ENCODE measurements around the gene LGALS13. TPM values are rescaled to one million over a fixed set of nuclear protein-coding genes. Genes with fewer than 3 reads are reported as not detected.

Gene LGALS13, protein sequence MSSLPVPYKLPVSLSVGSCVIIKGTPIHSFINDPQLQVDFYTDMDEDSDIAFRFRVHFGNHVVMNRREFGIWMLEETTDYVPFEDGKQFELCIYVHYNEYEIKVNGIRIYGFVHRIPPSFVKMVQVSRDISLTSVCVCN
- total RNA-seq, result not detected in 2 replicates

DNA sequence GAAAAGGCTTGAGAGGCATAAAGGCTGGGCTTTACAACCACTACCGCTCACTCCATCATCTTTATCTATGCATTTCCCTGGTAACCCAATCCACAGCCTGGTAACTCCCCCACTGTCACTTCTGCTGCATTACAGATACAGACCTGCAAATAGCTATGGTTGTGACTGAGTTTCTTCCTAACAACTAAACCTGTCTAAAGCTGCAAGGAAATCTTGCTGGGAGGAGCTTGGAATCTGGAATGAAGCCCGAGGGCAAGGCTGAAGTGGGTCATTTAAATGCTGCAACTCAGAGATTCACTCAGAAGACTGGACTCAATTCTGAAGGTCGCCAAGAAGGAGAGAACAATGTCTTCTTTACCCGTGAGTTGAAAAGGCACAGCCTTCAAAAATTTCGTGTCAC lies at the start of gene LGALS13:
Gene LGALS13 (plus strand): TSS at position 301 of the 400 bp plus-strand sequence. CDS start 45 bp downstream, at position 346.
- Histone ChIP-seq H3K79me2 (ENCODE audit: insufficient read depth, low read length) (no peaks in the 10 kb centered on the region), H3K4me3 (ENCODE audit: insufficient read depth, low read length) (no peak within 1 kb of the TSS), H3K36me3 (ENCODE audit: insufficient read depth, low read length) (no peaks in the 10 kb centered on the region), H3K27me3 (ENCODE audit: insufficient read depth, low read length) (no peaks in the 10 kb centered on the region), H3K4me1 (ENCODE audit: insufficient read depth, low read length) (no peaks in the 10 kb centered on the region), H2AFZ (ENCODE audit: low read length) (no peak within 1 kb of the TSS), H3K9me3 (ENCODE audit: low read depth, low read length) (no peaks in the 10 kb centered on the region), H4K20me1 (ENCODE audit: insufficient read depth, low read length) (peaks cover 3% of the 10 kb centered on the region), H3K27ac (ENCODE audit: low read depth, low read length) (no peak within 1 kb of the TSS), H3K4me2 (ENCODE audit: insufficient read depth, low read length) (no peak within 1 kb of the TSS)
- no peak for DNase-seq (ENCODE audit: insufficient read length, low spot score, missing footprints)
- TF ChIP-seq, protein P1, sequence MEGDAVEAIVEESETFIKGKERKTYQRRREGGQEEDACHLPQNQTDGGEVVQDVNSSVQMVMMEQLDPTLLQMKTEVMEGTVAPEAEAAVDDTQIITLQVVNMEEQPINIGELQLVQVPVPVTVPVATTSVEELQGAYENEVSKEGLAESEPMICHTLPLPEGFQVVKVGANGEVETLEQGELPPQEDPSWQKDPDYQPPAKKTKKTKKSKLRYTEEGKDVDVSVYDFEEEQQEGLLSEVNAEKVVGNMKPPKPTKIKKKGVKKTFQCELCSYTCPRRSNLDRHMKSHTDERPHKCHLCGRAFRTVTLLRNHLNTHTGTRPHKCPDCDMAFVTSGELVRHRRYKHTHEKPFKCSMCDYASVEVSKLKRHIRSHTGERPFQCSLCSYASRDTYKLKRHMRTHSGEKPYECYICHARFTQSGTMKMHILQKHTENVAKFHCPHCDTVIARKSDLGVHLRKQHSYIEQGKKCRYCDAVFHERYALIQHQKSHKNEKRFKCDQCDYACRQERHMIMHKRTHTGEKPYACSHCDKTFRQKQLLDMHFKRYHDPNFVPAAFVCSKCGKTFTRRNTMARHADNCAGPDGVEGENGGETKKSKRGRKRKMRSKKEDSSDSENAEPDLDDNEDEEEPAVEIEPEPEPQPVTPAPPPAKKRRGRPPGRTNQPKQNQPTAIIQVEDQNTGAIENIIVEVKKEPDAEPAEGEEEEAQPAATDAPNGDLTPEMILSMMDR (IDR thresholded peaks at IDR 0.05; ENCODE audit: extremely low read depth, low read depth, low read length), result no peak

DNA sequence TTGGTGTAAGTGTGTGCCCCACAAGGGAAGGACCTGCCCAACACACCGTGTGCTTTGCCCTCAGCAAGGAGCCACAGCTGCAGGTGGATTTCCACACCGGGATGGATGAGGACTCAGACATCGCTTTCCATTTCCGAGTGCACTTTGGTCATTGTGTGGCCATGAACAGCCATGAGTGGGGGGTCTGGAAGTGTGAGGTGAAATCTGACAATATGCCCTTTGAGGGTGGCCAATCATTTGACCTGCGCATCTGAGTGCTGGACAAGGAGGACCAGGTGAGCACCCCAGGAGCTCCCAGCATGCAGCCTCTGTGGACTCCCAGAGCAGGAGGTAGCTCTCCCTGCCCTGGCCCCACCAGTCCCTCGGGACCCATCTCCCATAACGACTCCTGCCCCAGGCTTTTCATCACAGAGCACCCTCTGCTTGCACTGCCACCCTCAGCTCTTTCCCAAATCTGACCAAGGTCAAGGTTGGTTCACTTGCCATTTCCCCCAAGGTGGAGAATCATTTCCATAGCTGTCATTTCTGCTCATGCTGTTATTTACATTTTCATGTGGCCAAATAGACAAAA lies 49.2 kb upstream of the LGALS13 start:
- Histone ChIP-seq H3K36me3 (ENCODE audit: insufficient read depth, low read length) (no peaks in the 10 kb centered on the region), H4K20me1 (ENCODE audit: insufficient read depth, low read length) (no peaks in the 10 kb centered on the region), H3K27ac (ENCODE audit: low read depth, low read length) (no peak overlapping the region), H2AFZ (ENCODE audit: low read length) (no peak overlapping the region), H3K4me1 (ENCODE audit: insufficient read depth, low read length) (no peaks in the 10 kb centered on the region), H3K4me2 (ENCODE audit: insufficient read depth, low read length) (no peak overlapping the region), H3K79me2 (ENCODE audit: insufficient read depth, low read length) (no peaks in the 10 kb centered on the region), H3K9me3 (ENCODE audit: low read depth, low read length) (no peaks in the 10 kb centered on the region), H3K27me3 (ENCODE audit: insufficient read depth, low read length) (peaks cover 6% of the 10 kb centered on the region), H3K4me3 (ENCODE audit: insufficient read depth, low read length) (no peak overlapping the region)
- DNase-seq (ENCODE audit: insufficient read length, low spot score, missing footprints), result no peak
- TF ChIP-seq, protein P1 (IDR thresholded peaks at IDR 0.05; ENCODE audit: extremely low read depth, low read depth, low read length), result no peak

DNA sequence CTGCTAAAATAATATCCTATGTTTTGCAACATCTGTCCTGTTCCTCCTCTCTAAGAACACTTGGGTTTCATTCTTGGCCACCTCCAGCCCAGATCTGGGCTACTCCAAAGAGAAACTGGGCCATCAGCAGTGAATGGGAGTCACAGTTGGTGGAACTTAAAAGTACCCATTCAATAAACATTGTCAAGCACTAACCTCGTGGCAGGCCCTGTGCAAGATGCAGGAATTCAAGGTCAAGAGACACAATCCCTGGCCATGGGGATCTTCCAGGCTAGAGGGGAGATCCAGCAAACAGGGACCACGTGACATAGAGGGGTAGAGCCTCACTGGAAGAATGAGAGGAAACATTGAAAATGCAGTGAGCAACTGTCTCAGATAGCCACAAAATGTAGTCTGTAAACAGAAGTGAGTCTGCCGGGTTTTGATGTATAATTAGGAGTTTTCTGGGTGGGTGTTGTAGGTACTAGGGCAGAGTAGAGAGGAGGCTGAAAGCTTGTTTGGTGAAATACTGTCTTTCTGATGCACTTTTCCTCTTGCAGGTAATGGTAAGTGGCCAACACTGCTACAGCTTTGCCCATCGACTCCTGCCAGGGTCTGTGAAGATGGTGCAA lies 47.5 kb upstream of the LGALS13 start:
- Histone ChIP-seq H3K4me1 (ENCODE audit: insufficient read depth, low read length) (no peaks in the 10 kb centered on the region), H3K36me3 (ENCODE audit: insufficient read depth, low read length) (no peaks in the 10 kb centered on the region), H4K20me1 (ENCODE audit: insufficient read depth, low read length) (no peaks in the 10 kb centered on the region), H3K27ac (ENCODE audit: low read depth, low read length) (no peak overlapping the region), H3K79me2 (ENCODE audit: insufficient read depth, low read length) (no peaks in the 10 kb centered on the region), H3K4me3 (ENCODE audit: insufficient read depth, low read length) (no peak overlapping the region), H3K27me3 (ENCODE audit: insufficient read depth, low read length) (peaks cover 6% of the 10 kb centered on the region), H3K4me2 (ENCODE audit: insufficient read depth, low read length) (no peak overlapping the region), H3K9me3 (ENCODE audit: low read depth, low read length) (no peaks in the 10 kb centered on the region), H2AFZ (ENCODE audit: low read length) (no peak overlapping the region)
- no peak for DNase-seq (ENCODE audit: insufficient read length, low spot score, missing footprints)
- TF ChIP-seq, protein P1 (IDR thresholded peaks at IDR 0.05; ENCODE audit: extremely low read depth, low read depth, low read length), result no peak

DNA sequence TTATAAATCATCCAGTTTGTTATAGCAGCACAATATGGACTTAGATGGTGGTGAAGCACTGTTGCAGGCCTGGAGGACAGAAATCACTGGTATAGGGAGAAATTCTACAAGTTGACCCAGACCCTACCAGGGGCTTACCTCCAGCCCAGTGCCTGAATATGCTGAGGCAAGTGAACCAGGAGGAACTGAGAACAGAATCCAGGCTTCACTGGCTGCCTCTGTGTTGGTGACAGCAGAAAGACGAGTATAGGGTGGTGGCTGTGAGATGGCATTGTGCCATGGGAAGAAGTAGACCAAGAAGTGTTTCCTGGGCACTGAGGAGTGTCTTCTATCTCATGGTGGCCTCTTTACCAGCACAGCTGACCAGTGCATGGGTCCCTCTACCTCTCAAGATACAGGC lies 46.4 kb upstream of the LGALS13 start:
- Histone ChIP-seq H3K36me3 (ENCODE audit: insufficient read depth, low read length) (no peaks in the 10 kb centered on the region), H3K27ac (ENCODE audit: low read depth, low read length) (no peak overlapping the region), H3K4me1 (ENCODE audit: insufficient read depth, low read length) (no peaks in the 10 kb centered on the region), H4K20me1 (ENCODE audit: insufficient read depth, low read length) (no peaks in the 10 kb centered on the region), H3K9me3 (ENCODE audit: low read depth, low read length) (no peaks in the 10 kb centered on the region), H3K4me3 (ENCODE audit: insufficient read depth, low read length) (no peak overlapping the region), H3K27me3 (ENCODE audit: insufficient read depth, low read length) (peaks cover 6% of the 10 kb centered on the region), H3K79me2 (ENCODE audit: insufficient read depth, low read length) (no peaks in the 10 kb centered on the region), H2AFZ (ENCODE audit: low read length) (no peak overlapping the region), H3K4me2 (ENCODE audit: insufficient read depth, low read length) (no peak overlapping the region)
- DNase-seq (ENCODE audit: insufficient read length, low spot score, missing footprints), result no peak
- TF ChIP-seq, protein P1 (IDR thresholded peaks at IDR 0.05; ENCODE audit: extremely low read depth, low read depth, low read length), result no peak

All from osteoblast (primary cell).